ENCODE measurements around the gene SYT6. TPM values are rescaled to one million over a fixed set of nuclear protein-coding genes. Genes with fewer than 3 reads are reported as not detected.

The SYT6 gene
- total RNA-seq, 1 experiment from 2014 or later = not detected

GRCh38 chr1:114159941-114160340 is 6.3 kb upstream of the SYT6 start:
- Histone ChIP-seq H3K4me3 (no peak overlapping the region), H3K36me3 (no peaks in the 10 kb centered on the region), H3K9me3 (no peaks in the 10 kb centered on the region), H3K27me3 (peaks cover 35% of the 10 kb centered on the region)
- DNase-seq = no peak

- peaks cover 60% of the 10 kb centered on the region for H3K27me3 ChIP-seq
- no peak for DNase-seq
- H3K4me3 ChIP-seq = no peak overlapping the region
- no peaks in the 10 kb centered on the region for H3K36me3 ChIP-seq
- H3K9me3 ChIP-seq = no peaks in the 10 kb centered on the region
Observed at GRCh38 chr1:114157275-114157660, 3.6 kb upstream of the SYT6 start.

- H3K36me3 ChIP-seq = no peaks in the 10 kb centered on the region
- H3K9me3 ChIP-seq = no peaks in the 10 kb centered on the region
- no peak for DNase-seq
- H3K4me3 ChIP-seq = no peak overlapping the region
- H3K27me3 ChIP-seq = peaks cover 65% of the 10 kb centered on the region
Observed at GRCh38 chr1:114156538-114157274, 3.0 kb upstream of the SYT6 start.

GRCh38 chr1:114155706-114156105 is 2.0 kb upstream of the SYT6 start:
- no peak for DNase-seq

GRCh38 chr1:114154963-114155322 is 1.3 kb upstream of the SYT6 start:
- H3K4me3 ChIP-seq = no peak overlapping the region
- H3K27me3 ChIP-seq = peaks cover 65% of the 10 kb centered on the region
- H3K9me3 ChIP-seq = no peaks in the 10 kb centered on the region
- DNase-seq = peak; percentile 63
- no peaks in the 10 kb centered on the region for H3K36me3 ChIP-seq

More at GRCh38 chr1:114155706-114156105, 2.0 kb upstream of the SYT6 start:
- H3K27me3 ChIP-seq = peaks cover 67% of the 10 kb centered on the region
- no peak overlapping the region for H3K4me3 ChIP-seq
- H3K36me3 ChIP-seq = no peaks in the 10 kb centered on the region
- H3K9me3 ChIP-seq = no peaks in the 10 kb centered on the region

GRCh38 chr1:114154146-114154962 is 685 bp upstream of the SYT6 start:
- DNase-seq = peak; percentile 17
- no peak overlapping the region for H3K4me3 ChIP-seq
- no peaks in the 10 kb centered on the region for H3K9me3 ChIP-seq
- no peaks in the 10 kb centered on the region for H3K36me3 ChIP-seq
- H3K27me3 ChIP-seq = peaks cover 63% of the 10 kb centered on the region

GRCh38 chr1:114152508-114153260 is 985 bp downstream of the SYT6 start:
- Histone ChIP-seq H3K4me3 (peak overlapping the region; percentile 18; the same call in 1 of the 2 replicates), H3K27me3 (peaks cover 55% of the 10 kb centered on the region), H3K9me3 (no peaks in the 10 kb centered on the region), H3K36me3 (no peaks in the 10 kb centered on the region)
- DNase-seq = peak; percentile 56

GRCh38 chr1:114152089-114152507 is 1.6 kb downstream of the SYT6 start:
- H3K9me3 ChIP-seq = no peaks in the 10 kb centered on the region
- peaks cover 55% of the 10 kb centered on the region for H3K27me3 ChIP-seq
- no peaks in the 10 kb centered on the region for H3K36me3 ChIP-seq
- H3K4me3 ChIP-seq = no peak overlapping the region
- DNase-seq = no peak

- H3K4me3 ChIP-seq = no peak overlapping the region
- no peak for DNase-seq
- H3K27me3 ChIP-seq = peaks cover 35% of the 10 kb centered on the region
- no peaks in the 10 kb centered on the region for H3K36me3 ChIP-seq
- H3K9me3 ChIP-seq = no peaks in the 10 kb centered on the region
Observed at GRCh38 chr1:114150016-114150415, 3.7 kb downstream of the SYT6 start.

- no peak for DNase-seq
- Histone ChIP-seq H3K9me3 (no peaks in the 10 kb centered on the region), H3K27me3 (peaks cover 30% of the 10 kb centered on the region), H3K36me3 (no peaks in the 10 kb centered on the region), H3K4me3 (no peak overlapping the region)
Observed at GRCh38 chr1:114149211-114149610, 4.5 kb downstream of the SYT6 start.

- H3K4me3 ChIP-seq = no peak overlapping the region
- H3K36me3 ChIP-seq = no peaks in the 10 kb centered on the region
- peaks cover 3% of the 10 kb centered on the region; the same call in 1 of the 2 replicates for H3K27me3 ChIP-seq
- no peaks in the 10 kb centered on the region for H3K9me3 ChIP-seq
- DNase-seq = no peak
Observed at GRCh38 chr1:114145504-114146151, 8.0 kb downstream of the SYT6 start.

GRCh38 chr1:114144016-114144415 is 9.7 kb downstream of the SYT6 start:
- Histone ChIP-seq H3K27me3 (peaks cover 3% of the 10 kb centered on the region; the same call in 1 of the 2 replicates), H3K9me3 (no peaks in the 10 kb centered on the region), H3K36me3 (no peaks in the 10 kb centered on the region), H3K4me3 (no peak overlapping the region)
- DNase-seq = no peak

GRCh38 chr1:114139540-114139939 is 14.1 kb downstream of the SYT6 start:
- H3K27me3 ChIP-seq = peaks cover 2% of the 10 kb centered on the region; the same call in 1 of the 2 replicates

GRCh38 chr1:114137497-114137896 is 16.2 kb downstream of the SYT6 start:
- DNase-seq = no peak
- Histone ChIP-seq H3K27me3 (no peaks in the 10 kb centered on the region; the same call in 1 of the 2 replicates), H3K36me3 (no peaks in the 10 kb centered on the region), H3K4me3 (no peak overlapping the region), H3K9me3 (no peaks in the 10 kb centered on the region)

More at GRCh38 chr1:114139540-114139939, 14.1 kb downstream of the SYT6 start:
- Histone ChIP-seq H3K4me3 (no peak overlapping the region), H3K9me3 (no peaks in the 10 kb centered on the region), H3K36me3 (no peaks in the 10 kb centered on the region)
- no peak for DNase-seq

- Histone ChIP-seq H3K9me3 (no peaks in the 10 kb centered on the region), H3K27me3 (no peaks in the 10 kb centered on the region; the same call in 1 of the 2 replicates), H3K4me3 (no peak overlapping the region), H3K36me3 (no peaks in the 10 kb centered on the region)
- no peak for DNase-seq
Observed at GRCh38 chr1:114135786-114136185, 17.9 kb downstream of the SYT6 start.

GRCh38 chr1:114134518-114134917 is 19.2 kb downstream of the SYT6 start:
- H3K4me3 ChIP-seq = no peak overlapping the region

More at GRCh38 chr1:114134518-114134917, 19.2 kb downstream of the SYT6 start:
- no peak for DNase-seq
- peaks cover 4% of the 10 kb centered on the region; the same call in 1 of the 2 replicates for H3K27me3 ChIP-seq
- H3K9me3 ChIP-seq = no peaks in the 10 kb centered on the region
- no peaks in the 10 kb centered on the region for H3K36me3 ChIP-seq
